Activated T-helper 1 cell treated with anti-CD3 and anti-CD28 coated beads, Interleukin-12 subunit alpha, Interleukin-12 subunit beta, Interleukin-2, Interleukin-4 antibody, amounts not matched to agents 30 ng/mL and 10 ng/mL and 1 ng/mL, durations not matched to agents 14 hours and 24 hours and 36 hours (primary cell): ENCODE measurements around the gene NPR2. TPM values are rescaled to one million over a fixed set of nuclear protein-coding genes. Genes with fewer than 3 reads are reported as not detected.

Experiments used
- DNase-seq: peaks from one replicate; pipeline ENCODE4 v3.0.0; 2021; ENCODE audit warnings: low spot score
- H3K27ac Mint-ChIP-seq: one replicate; pipeline ENCODE4 v1.8.0; 2021; ENCODE audit warnings: mild to moderate bottlenecking, mixed read lengths
- H3K27me3 Mint-ChIP-seq: one replicate; pipeline ENCODE4 v1.8.0; 2022; ENCODE audit warnings: mild to moderate bottlenecking, moderate library complexity, mixed read lengths; ENCODE audit not compliant: insufficient read depth
- H3K36me3 Mint-ChIP-seq: one replicate; pipeline ENCODE4 v1.8.0; 2021; ENCODE audit warnings: low read depth, mixed read lengths
- H3K4me1 Mint-ChIP-seq: one replicate; pipeline ENCODE4 v1.8.0; 2021; ENCODE audit warnings: low read depth, mixed read lengths
- H3K4me3 Mint-ChIP-seq: one replicate; pipeline ENCODE4 v1.8.0; 2021; ENCODE audit warnings: mild to moderate bottlenecking, moderate library complexity, mixed read lengths
- H3K9me3 Mint-ChIP-seq: one replicate; pipeline ENCODE4 v1.8.0; 2021; ENCODE audit warnings: mixed read lengths
- intact Hi-C: fragments of 100-400 bp; cut with micrococcal nuclease; formaldehyde crosslinking; loops from one replicate; pipeline ENCODE4 v1.15.1; 2024
- total RNA-seq: library from RNA; stranded (reverse); gene quantifications from 2 replicates; pipeline ENCODE4 v1.2.3, GENCODE V29; 2022

The NPR2 gene
- total RNA-seq, 1 donor from 2014 or later = 10.4 TPM

GRCh38 chr9:35795695-35796094 lies 4.3 kb downstream of the NPR2 start:
- H3K27me3 Mint-ChIP-seq = no peaks in the 10 kb centered on the region
- DNase-seq = no peak
- H3K9me3 Mint-ChIP-seq = no peaks in the 10 kb centered on the region
- peaks cover 30% of the 10 kb centered on the region for H3K4me1 Mint-ChIP-seq
- H3K4me3 Mint-ChIP-seq = no peak overlapping the region
- intact Hi-C loops = no loop called here
- peaks cover 11% of the 10 kb centered on the region for H3K36me3 Mint-ChIP-seq
- no peak overlapping the region for H3K27ac Mint-ChIP-seq

GRCh38 chr9:35797311-35798109 lies 6.1 kb downstream of the NPR2 start:
- intact Hi-C loops = loop anchor here (1.0 kb wide), 1 partner anchor 18 kb away; the partner anchor contains the start of gene HINT2
- Mint-ChIP-seq H3K4me1 (peaks cover 30% of the 10 kb centered on the region), H3K9me3 (no peaks in the 10 kb centered on the region), H3K27ac (no peak overlapping the region), H3K27me3 (no peaks in the 10 kb centered on the region), H3K4me3 (no peak overlapping the region), H3K36me3 (peaks cover 21% of the 10 kb centered on the region)
- DNase-seq = no peak

- H3K4me1 Mint-ChIP-seq = peaks cover 30% of the 10 kb centered on the region
- H3K36me3 Mint-ChIP-seq = peaks cover 21% of the 10 kb centered on the region
- H3K4me3 Mint-ChIP-seq = no peak overlapping the region
- no peaks in the 10 kb centered on the region for H3K27me3 Mint-ChIP-seq
- intact Hi-C loops = loop anchor here (1.0 kb wide), 1 partner anchor 16 kb away; the partner anchor contains the start of gene HINT2
- peak overlapping the region; percentile 68 for H3K27ac Mint-ChIP-seq
- DNase-seq = no peak
- H3K9me3 Mint-ChIP-seq = no peaks in the 10 kb centered on the region
Observed at GRCh38 chr9:35798658-35799374, 7.4 kb downstream of the NPR2 start.

- H3K36me3 Mint-ChIP-seq = peaks cover 21% of the 10 kb centered on the region
- no peaks in the 10 kb centered on the region for H3K27me3 Mint-ChIP-seq
- H3K4me1 Mint-ChIP-seq = peaks cover 20% of the 10 kb centered on the region
Observed at GRCh38 chr9:35800530-35800929, 9.1 kb downstream of the NPR2 start.

GRCh38 chr9:35801328-35802128 lies 10.1 kb downstream of the NPR2 start:
- H3K9me3 Mint-ChIP-seq = no peaks in the 10 kb centered on the region
- no peak overlapping the region for H3K27ac Mint-ChIP-seq
- H3K36me3 Mint-ChIP-seq = peaks cover 21% of the 10 kb centered on the region
- intact Hi-C loops = no loop called here
- no peaks in the 10 kb centered on the region for H3K27me3 Mint-ChIP-seq
- peaks cover 20% of the 10 kb centered on the region for H3K4me1 Mint-ChIP-seq
- H3K4me3 Mint-ChIP-seq = no peak overlapping the region
- DNase-seq = no peak

More at GRCh38 chr9:35800530-35800929, 9.1 kb downstream of the NPR2 start:
- no peak for DNase-seq
- Mint-ChIP-seq H3K9me3 (no peaks in the 10 kb centered on the region), H3K4me3 (no peak overlapping the region), H3K27ac (no peak overlapping the region)
- intact Hi-C loops = no loop called here

- Mint-ChIP-seq H3K27ac (no peak overlapping the region), H3K36me3 (peaks cover 22% of the 10 kb centered on the region), H3K4me1 (no peaks in the 10 kb centered on the region), H3K9me3 (no peaks in the 10 kb centered on the region), H3K4me3 (no peak overlapping the region), H3K27me3 (no peaks in the 10 kb centered on the region)
- intact Hi-C loops = no loop called here
- no peak for DNase-seq
Observed at GRCh38 chr9:35806101-35806500, 14.7 kb downstream of the NPR2 start.

GRCh38 chr9:35808433-35808832 lies 17.0 kb downstream of the NPR2 start:
- H3K4me1 Mint-ChIP-seq = peaks cover 15% of the 10 kb centered on the region
- intact Hi-C loops = no loop called here
- peaks cover 20% of the 10 kb centered on the region for H3K36me3 Mint-ChIP-seq
- H3K4me3 Mint-ChIP-seq = no peak overlapping the region
- no peak overlapping the region for H3K27ac Mint-ChIP-seq
- no peaks in the 10 kb centered on the region for H3K27me3 Mint-ChIP-seq
- no peaks in the 10 kb centered on the region for H3K9me3 Mint-ChIP-seq
- DNase-seq = no peak

- Mint-ChIP-seq H3K36me3 (peaks cover 23% of the 10 kb centered on the region), H3K27ac (no peak overlapping the region), H3K4me1 (peaks cover 25% of the 10 kb centered on the region), H3K27me3 (no peaks in the 10 kb centered on the region), H3K4me3 (no peak overlapping the region), H3K9me3 (no peaks in the 10 kb centered on the region)
- no peak for DNase-seq
- intact Hi-C loops = loop anchor here (5.0 to 10.0 kb wide), 4 partner anchors 325 to 1353 kb away; partner anchors contain the start of genes DNAI1, FAM219A, GLIPR2 and GNE
Observed at GRCh38 chr9:35810122-35810521, 18.7 kb downstream of the NPR2 start.

GRCh38 chr9:35811381-35812024 lies 20.1 kb downstream of the NPR2 start:
- Mint-ChIP-seq H3K27ac (peak overlapping the region; percentile 85), H3K4me1 (peaks cover 31% of the 10 kb centered on the region), H3K9me3 (no peaks in the 10 kb centered on the region), H3K4me3 (peak overlapping the region; percentile 91), H3K27me3 (no peaks in the 10 kb centered on the region), H3K36me3 (peaks cover 20% of the 10 kb centered on the region)
- intact Hi-C loops = loop anchor here (1.0 to 10.0 kb wide), 6 partner anchors 21 to 1354 kb away; partner anchors contain the start of genes CREB3, DNAI1, FAM219A and GLIPR2
- DNase-seq = no peak

GRCh38 chr9:35812025-35812602 lies 20.7 kb downstream of the NPR2 start, which contains the start of gene SPAG8:
TSS of gene SPAG8 (minus strand) at chr9:35812262. CDS start at chr9:35812147, 115 bp downstream.
- Mint-ChIP-seq H3K36me3 (peaks cover 20% of the 10 kb centered on the region), H3K27ac (peak within 1 kb of the TSS; percentile 85), H3K4me3 (peak within 1 kb of the TSS; percentile 91), H3K9me3 (no peaks in the 10 kb centered on the region), H3K27me3 (no peaks in the 10 kb centered on the region), H3K4me1 (peaks cover 31% of the 10 kb centered on the region)
- intact Hi-C loops = loop anchor here (1.0 to 10.0 kb wide), 6 partner anchors 22 to 1355 kb away; partner anchors contain the start of genes CREB3, DNAI1, FAM219A and GLIPR2
- DNase-seq = peak; percentile 95

GRCh38 chr9:35813434-35814105 lies 22.2 kb downstream of the NPR2 start:
- H3K4me3 Mint-ChIP-seq = peak overlapping the region; percentile 91
- DNase-seq = no peak
- H3K27ac Mint-ChIP-seq = peak overlapping the region; percentile 93
- H3K4me1 Mint-ChIP-seq = peaks cover 31% of the 10 kb centered on the region
- H3K36me3 Mint-ChIP-seq = peaks cover 16% of the 10 kb centered on the region
- H3K27me3 Mint-ChIP-seq = peaks cover 6% of the 10 kb centered on the region
- intact Hi-C loops = loop anchor here (2.0 to 10.0 kb wide), 6 partner anchors 155 to 1356 kb away; partner anchors contain the start of genes CCDC107, DNAI1, FAM219A and GLIPR2
- H3K9me3 Mint-ChIP-seq = no peaks in the 10 kb centered on the region
